GM18517 (cell line): Measurements from ENCODE around the gene LRR1.
"Not testable (repeated sequence)": the region's sequence is repeated elsewhere in the genome, so short reads cannot be mapped to it uniquely, and the experiment has no call there.

ENCODE experiments used
- ATAC-seq: cut with Tn5 transposase; IDR thresholded peaks from one replicate; pipeline ENCODE4 v1.9.1; 2021; ENCODE audit warnings: mild to moderate bottlenecking, moderate library complexity; ENCODE audit not compliant: unreplicated experiment

LRR1 gene

GRCh38 chr14:49598485-49599300 lies at the start of gene LRR1:
LRR1 (plus strand) TSS chr14:49598940; CDS start chr14:49599021, 81 bp downstream.
- peak; percentile 45 for ATAC-seq

GRCh38 chr14:49549446-49549845 lies 49.3 kb upstream of the LRR1 start:
- no peak for ATAC-seq

- no peak for ATAC-seq
Measured at GRCh38 chr14:49549881-49550280, 48.9 kb upstream of the LRR1 start.

GRCh38 chr14:49550286-49551184 lies 48.2 kb upstream of the LRR1 start:
- ATAC-seq = no peak

- ATAC-seq = no peak
Measured at GRCh38 chr14:49551569-49551968, 47.2 kb upstream of the LRR1 start.

GRCh38 chr14:49553106-49553505 lies 45.6 kb upstream of the LRR1 start:
- no peak for ATAC-seq

- no peak for ATAC-seq
Measured at GRCh38 chr14:49553892-49554291, 44.8 kb upstream of the LRR1 start.

- ATAC-seq = no peak
Measured at GRCh38 chr14:49559979-49560768, 38.6 kb upstream of the LRR1 start.

DNA sequence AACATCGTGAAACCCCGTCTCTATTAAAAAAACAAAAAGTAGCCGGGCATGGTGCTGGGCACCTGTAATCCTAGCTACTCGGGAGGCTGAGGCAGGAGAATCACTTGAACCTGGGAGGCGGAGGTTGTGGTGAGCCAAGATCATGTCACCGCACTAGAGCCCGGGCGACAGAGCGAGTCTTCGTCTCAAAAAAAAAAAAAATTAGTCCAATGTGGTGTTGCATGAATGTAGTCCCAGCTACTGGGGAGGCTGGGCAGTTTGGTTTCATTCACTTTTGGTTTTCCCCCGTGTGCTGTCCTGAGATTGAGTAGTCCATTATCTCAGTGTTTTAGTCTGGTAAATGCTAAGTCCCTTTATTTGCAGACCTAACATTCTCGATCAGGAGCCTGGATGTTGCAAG lies 32.0 kb upstream of the LRR1 start:
- ATAC-seq = no peak

DNA sequence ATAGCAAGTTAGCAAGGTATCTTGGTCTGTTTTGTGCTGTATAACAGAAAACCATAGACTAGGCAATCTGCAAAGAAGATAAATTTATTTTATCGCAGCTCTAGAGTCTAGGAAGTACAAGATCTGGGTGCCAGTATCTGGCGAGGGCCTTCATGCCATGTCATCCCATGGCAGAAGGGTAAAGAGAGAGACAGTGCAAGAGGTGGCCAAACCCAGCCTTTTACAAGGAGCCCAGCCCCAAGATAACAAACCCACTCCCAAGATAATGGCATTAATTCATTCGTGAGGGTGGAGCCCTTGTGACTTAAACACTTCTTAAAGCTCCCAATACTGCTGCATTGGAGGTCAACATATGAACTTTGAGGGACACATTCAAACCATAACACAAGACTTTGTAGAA lies 29.5 kb upstream of the LRR1 start:
- no peak for ATAC-seq

DNA sequence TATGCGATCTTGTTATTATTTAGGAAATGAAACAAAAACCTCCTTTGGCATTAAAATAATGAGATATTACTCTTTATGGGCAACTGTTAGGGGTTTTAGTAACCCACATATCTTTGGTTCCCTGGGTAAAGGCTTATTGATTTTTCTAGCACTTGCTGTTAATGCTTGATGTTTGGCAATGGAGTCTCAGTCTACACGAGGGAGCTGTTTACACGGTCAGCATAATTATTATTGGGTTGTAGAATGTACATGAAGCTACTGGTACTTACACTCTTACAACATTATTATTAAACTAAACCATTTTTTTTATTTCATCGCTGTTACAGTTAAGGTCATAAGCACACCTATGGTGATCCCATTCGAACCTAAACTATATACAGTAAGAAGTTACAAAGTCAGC lies 24.7 kb upstream of the LRR1 start:
- no peak for ATAC-seq

DNA sequence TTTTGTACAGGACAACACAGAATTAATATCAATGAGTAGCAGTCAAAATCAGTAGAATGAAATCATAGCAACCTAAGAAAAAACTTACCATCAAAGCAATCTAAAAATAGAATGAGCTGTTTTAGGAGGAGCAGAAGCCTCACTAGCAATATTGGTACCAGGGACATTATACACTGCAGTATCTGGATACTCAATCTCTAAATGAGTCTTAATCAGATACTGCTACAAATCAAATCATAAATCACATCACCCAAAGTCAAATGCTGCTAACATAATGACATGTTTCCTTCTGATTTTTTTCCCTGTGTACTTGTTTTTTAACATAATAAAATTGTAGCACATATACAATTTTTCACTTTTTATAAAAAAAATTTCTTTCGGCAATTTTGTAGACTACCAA lies 20.6 kb upstream of the LRR1 start:
- ATAC-seq = no peak

GRCh38 chr14:49579841-49580240 lies 18.9 kb upstream of the LRR1 start:
- ATAC-seq = no peak

- ATAC-seq = no peak
Measured at GRCh38 chr14:49581209-49582112, 17.3 kb upstream of the LRR1 start.

- ATAC-seq = no peak
Measured at GRCh38 chr14:49582113-49582977, 16.4 kb upstream of the LRR1 start.

DNA sequence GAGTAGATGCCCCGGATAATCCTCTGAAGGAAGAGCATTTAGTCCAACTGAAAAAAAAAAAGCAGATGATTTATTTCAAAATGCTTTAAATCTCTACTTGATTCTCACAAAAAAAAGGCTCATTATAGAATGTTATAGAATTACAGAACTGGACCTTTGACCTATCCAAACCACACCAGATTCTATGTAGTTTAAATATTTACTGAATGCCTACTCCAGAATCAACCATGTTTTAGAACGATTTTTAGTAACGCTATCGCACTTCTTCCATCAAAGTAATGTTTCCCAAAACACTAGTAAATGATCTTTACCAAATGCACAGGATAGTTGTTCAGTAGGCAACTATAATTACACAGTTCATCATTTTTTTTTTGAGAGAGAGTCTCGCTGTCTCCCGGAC lies 15.1 kb upstream of the LRR1 start:
- ATAC-seq = no peak

DNA sequence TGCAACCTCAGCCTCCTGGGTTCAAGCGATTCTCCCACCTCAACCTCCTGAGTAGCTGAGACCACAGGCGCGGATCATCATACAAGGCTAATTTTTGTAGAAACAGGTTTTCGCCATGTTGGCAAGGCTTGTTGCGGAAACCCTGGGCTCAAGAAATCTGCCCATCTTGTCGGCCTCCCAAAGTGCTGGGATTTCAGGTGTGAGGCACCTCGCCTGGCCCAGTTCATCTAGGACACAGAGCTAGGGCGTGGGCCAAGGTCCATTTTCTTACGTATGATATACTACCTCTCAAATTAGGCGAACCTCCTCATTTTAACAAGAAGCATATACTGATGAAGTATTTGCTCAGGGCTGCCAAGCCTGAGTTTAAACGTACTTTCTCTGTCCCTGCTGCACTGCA lies 14.7 kb upstream of the LRR1 start:
- no peak for ATAC-seq

DNA sequence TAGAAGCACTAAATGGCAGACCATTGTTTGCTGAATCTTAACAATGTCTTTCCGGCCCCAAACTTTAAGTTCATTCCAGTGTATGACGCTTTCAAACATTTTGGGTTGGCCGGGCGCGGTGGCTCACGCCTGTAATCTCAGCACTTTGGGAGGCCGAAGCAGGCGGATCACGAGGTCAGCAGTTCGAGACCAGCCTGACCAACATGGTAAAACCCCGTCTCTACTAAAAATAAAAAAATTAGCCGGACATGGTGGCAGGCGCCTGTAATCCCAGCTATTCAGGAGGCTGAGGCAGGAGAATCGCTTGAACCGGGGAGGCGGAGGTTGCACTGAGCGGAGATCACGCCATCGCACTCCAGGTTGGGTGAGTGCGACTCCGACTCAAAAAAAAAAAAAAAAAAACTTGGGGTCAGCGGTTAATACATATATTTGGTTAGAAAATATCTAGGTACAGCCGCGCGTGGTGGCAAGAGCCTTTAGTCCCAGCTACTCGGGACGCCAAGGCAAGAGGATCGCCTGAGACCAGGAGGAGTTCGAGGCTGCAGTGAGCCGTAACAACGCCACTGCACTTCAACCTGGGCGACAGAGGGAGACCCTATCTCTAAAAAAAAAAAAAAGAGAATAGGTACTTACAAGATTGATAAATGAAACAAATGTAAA lies 13.6 kb upstream of the LRR1 start:
- not testable (repeated sequence) for ATAC-seq
